GM20000 (cell line): Measurements from ENCODE around the gene FAM131B.
A peak's percentile ranks its signal among the peaks of the same experiment; 100 is the strongest.

ENCODE experiments used
- DNase-seq: peaks from one replicate; pipeline ENCODE4 v3.0.0; 2012; ENCODE audit warnings: low spot score
- CTCF ChIP-seq: IDR thresholded peaks from 2 replicates; pipeline ENCODE4 v1.5.1; 2012; ENCODE audit warnings: mild to moderate bottlenecking, control low read depth; ENCODE audit errors: extremely low read depth, missing control alignments

The FAM131B gene

GRCh38 chr7:143305423-143306070 lies 57.0 kb downstream of the FAM131B start:
- TF ChIP-seq CTCF, result peak; percentile 43
- no peak for DNase-seq

DNA sequence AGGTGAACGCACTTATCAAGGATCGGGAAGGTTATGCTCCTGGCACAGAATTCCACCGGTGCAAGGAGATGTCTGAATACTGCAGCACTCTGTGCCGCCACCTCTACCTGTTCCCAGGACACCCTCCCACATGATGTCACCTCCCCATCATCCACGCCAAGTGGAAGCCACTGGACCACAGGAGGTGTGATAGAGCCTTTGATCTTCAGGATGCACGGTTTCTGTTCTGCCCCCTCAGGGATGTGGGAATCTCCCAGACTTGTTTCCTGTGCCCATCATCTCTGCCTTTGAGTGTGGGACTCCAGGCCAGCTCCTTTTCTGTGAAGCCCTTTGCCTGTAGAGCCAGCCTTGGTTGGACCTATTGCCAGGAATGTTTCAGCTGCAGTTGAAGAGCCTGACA lies 57.6 kb downstream of the FAM131B start:
- no peak for TF ChIP-seq CTCF
- no peak for DNase-seq

DNA sequence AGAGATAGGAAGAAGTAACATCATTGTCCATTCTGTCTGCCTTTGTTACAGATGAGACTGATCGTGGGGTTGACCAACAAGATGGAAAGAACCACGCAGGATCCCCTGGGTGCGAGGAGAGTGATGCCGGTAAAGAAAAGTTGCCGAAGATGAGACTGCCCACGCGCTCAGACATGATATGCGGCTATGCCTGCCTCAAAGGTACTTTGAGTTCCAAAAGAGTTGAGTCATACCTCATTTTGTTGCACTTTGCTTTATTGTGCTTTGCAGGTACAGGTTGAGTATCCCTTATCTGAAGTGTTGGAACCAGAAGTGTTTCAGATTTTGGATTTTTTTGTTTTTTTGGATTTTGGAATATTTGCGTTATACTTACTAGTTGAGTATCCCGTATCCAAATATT lies 58.8 kb downstream of the FAM131B start:
- TF ChIP-seq CTCF, result no peak
- DNase-seq, result no peak
